Measurements from ENCODE around the gene PRKCB.

PRKCB gene

DNA sequence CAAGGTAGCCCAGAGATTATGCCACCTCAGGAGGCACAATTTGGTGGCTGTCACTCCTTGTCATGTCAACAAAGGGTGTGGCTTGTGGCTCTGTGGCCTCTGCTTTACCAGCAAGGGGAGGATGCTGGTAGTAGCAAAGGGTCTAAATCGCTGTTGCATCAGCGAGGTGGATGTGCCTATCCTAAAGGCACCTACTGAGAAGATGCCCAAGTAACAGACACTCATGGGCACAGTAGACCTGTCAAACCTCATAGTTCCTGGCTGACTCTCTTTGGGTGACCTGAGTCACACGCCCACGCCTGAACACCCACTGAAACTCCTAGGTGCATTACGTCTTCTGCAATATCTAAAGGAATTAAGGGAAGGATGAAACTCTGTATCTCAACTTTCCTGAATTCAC, 139.5 kb downstream of the PRKCB start:
- DNase-seq = no peak

DNA sequence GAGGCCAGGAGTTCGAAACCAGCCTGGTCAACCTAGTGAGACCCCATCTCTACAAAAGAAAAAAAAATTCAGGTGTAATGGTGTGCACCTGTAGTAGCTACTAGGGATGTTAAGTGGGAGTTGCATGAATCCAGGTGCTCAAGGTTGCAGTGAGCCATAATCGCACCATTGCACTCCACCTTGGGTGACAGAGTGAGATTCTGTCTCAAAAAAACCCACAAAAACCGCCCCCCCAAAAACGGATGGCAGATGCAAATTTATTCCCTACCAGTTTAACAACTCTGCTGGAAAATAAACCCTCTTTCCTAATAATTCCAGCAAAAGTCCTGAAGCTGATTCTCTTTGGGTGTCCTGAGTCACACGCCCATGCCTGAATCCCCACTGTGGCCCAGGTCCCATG, 140.3 kb downstream of the PRKCB start:
- no peak for DNase-seq

DNA sequence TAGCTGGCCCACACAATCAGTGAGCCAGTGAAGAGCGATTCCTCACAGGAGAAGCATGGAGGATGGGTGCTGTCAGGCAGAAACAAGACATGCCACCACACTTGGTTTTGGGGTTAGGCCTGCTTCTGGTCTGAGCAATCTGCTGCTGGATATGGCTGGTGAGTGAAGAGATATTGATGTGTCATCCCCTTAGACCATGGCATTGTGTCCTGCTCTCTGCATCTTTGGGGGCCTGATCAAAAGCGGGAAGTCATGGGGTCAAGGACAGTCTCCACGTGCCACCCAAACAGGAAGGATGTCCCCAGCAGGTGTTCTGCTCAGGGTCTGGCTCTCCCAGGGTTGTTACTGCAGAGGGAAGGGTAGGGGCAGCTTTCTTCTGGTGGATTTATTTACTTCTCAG, 140.7 kb downstream of the PRKCB start:
- no peak for DNase-seq

DNA sequence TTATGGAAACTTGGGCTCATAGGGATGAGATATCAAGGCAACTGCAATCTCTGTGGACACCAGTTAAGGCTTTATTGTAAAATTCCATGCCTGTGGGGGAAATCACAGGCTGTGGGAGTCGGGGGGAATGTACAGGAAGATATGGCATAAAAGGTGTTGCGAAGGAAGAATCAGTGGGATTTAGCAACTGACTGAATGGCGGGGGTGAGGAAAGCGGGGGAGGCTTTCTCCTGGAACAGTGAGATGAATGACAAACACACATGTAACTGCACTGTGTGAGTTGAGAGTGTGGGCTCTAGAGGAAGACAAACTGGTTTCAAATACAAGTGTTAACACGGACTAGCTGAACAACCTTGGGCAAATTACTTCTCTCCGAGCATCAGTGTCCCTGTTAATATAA, 143.7 kb downstream of the PRKCB start:
- DNase-seq = no peak

DNA sequence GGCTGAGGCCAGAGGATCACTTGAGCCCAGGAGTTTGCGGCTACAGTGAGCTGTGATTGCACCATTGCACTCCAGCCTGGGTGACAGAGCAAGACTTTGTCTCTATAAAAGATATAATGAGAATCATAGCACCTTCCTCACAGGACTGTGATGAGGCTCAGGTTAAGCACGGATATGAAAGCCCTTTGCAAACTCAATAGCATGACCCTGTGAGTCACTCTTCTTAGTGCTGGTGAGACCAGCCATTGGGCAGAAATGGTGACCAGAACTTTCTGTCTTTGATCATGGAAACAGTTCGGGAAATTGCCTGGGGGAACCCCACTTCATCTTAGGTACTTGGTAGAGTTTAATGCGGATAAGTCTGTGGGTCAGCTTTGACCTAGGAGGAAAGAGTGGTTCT, 144.2 kb downstream of the PRKCB start:
- DNase-seq = no peak

DNA sequence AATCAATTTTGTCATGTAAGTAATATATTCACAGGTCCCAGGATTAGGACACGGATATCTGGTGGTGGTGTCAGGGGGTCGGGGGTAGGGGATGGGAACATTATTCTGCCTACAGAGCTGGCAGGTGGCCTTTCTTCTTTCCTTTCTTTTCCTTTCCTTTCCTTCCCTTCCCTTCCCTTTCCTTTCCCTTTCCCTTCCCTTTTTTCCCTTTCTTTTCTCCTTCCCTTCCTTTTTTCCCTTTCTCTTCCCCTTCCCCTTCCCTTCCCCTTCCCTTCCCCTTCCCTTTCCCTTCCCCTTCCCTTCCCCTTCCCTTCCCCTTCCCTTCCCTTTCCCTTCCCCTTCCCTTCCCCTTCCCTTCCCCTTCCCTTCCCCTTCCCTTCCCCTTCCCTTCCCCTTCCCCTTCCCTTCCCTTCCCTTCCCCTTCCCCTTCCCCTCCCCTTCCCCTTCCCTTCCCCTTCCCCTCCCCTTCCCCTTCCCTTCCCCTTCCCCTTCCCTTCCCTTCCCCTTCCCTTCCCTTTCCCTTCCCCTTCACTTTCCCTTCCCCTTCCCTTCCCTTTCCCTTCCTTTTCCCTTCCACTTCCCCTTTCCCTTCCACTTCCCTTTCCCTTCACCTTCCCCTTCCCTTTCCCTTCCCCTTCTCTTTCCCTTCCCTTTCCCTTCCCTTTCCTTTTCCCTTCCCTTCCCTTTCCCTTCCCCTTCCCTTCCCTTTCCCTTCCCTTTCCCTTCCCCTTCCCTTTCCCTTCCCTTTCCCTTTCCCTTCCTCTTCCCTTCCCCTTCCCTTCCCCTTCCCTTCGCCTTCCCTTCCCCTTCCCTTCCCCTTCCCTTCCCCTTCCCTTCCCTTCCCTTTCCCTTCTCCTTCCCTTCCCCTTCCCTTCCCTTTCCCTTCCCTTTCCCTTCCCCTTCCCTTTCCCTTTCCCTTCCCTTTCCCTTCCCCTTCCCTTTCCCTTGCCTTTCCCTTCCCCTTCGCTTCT, 145.9 kb downstream of the PRKCB start:
- no peak for DNase-seq

DNA sequence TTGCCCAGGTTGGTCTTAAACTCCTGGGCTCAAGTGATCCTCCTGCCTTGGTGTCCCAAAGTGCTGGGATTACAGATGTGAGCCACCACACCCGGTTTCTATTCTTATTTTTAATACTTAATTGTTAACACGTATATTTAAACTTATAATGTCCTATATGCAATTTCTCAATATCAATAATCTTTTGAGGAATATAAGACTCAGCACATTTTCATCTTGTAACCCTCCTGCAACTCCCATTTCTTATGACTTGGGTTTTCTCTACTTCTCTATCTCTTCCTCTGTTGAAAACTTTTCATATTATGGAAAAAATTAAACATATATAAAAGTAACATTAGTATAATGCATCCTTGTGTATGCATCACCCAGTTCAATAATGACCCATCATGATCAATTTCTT, 150.7 kb downstream of the PRKCB start:
- no peak for DNase-seq

DNA sequence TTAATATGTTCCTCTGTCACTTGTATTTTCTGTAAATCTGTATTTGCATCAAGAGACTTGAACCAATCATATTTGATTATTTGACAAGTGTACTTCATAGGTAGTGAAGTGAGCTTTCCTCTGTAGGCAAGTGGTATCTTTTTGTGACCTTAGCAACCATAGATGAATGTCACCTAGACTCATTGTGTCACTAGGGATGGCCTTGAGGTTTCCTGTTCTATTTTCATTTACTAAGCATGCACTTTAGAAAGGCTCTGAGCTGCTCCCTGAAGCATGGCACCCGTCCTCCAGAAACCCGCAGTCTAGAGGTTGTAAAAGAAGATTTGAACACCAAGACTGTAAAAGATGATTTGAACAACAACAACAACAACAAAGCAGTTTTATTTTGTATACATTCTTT, 151.7 kb downstream of the PRKCB start:
- DNase-seq = no peak

DNA sequence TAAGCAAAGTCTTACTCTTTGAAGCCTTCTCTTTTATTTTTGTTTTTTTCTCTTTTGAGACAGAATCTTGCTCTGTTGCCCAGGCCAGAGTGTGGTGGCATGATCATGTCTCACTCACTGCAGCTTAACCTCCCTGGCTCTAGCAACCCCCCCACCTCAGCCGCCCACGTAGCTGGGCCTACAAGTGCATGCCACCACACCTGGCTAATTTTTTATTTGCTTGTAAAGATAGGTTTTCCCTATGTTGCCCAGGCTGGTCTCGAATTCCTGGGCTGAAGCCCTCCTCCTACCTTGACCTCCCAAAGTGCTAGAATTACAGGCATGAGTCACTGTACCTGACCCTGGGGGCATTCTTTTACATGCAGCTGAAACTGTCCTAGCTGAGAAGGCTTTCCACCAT, 154.7 kb downstream of the PRKCB start:
- DNase-seq = no peak

DNA sequence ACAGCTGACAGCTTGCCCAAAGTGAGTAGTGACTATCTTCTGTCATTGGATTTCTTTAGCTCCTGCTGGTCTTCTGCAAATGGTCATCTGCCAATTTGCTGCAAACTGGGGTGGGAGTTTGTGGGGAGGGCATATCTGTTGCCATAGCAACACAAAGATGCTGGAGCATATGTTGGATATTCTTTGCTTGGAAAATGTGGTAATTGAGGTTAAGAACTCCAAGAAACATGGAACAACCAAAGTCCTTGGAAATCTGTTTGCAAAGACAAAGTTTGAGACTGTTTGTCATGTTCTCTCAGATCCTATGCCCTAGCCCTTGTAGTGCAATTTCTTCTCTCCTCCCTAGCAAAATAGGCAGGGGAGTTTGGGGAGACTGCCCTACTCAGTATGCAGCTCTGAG, 155.3 kb downstream of the PRKCB start:
- DNase-seq = no peak

DNA sequence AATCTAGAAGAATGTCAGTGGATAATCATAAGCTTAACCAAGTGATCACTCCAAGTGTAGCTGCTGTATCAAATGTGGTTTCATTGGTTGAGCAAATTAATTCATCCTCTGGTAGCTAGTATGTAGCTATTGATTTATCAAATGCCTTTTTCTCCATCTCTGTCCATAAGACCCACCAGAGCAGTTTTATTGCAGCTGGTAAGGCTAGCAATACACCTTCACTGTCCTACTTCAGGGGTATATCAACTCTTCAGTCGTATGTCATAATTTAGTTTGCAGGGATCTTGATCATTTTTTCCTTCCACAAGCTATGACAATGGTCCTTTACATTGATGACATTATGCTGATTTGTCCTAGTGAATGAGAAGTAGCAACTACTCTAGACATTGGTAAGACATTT, 158.8 kb downstream of the PRKCB start:
- DNase-seq = no peak

DNA sequence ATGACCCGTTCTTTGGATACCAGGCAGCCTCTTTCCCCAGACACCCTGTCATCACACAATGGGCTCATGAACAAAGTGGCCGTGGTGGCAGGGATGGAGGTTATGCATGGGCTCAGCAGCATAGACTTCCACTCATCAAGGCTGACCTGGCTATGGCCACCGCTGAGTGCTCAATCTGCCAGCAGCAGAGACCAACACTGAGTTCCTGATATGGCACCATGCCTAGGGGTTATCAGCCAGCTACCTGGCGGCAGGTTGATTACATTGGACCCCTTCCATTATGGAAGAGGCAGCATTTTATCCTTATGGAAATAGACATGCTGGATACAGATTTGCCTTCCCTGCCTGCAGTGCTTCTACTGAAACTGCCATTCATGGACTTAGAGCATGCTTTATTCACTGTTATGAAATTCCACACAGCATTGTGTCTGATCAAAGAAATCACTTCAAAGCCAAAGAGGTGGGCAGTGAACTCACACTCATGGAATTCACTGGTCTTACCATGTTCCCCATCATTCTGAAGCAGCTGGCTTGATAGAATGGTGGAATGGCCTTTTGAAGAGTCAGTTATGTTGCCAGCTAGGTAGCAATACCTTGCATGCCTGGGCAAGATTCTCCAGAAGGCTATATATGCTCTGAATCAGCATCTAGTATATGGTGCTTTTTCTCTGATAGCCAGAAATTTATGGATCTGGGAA, 160.6 kb downstream of the PRKCB start:
- no peak for DNase-seq

DNA sequence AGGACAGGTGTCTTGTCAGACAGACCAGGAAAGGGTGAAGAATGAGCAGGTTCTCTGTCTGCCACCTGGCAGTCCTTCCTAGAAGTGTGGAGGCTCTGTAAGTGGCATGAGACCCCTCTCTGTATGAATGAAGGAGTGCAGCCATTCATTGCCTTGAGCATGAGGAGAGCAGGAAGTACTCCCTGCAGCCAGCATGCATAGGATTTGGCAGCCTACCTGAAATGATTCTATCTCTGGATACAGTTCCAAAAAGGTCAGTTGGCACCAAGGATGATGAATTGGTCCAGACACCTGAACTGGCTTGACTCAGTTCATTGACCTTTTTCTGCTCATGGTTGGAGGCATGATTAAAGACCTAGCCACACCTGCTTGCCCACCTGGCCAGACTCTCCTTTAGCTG, 163.0 kb downstream of the PRKCB start:
- no peak for DNase-seq

DNA sequence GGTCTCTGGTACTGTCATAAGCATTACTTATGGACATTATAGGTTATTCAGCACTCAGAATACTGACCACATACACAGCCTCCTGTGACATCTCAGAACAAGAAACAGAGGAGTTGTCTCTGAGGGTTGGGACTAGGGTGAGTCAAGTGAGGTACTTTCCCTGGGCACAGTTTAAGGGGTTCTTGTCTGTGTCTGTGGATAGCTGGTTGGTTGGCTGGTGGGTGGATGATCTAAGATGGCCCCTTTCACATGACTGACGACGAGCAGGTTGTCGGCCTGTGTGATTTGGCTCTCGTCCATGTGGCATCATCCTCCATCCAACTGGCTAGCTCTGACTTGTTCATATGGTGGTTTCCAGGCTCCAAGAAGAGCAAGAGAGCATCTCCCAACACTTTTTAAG, 163.9 kb downstream of the PRKCB start:
- DNase-seq = no peak

DNA sequence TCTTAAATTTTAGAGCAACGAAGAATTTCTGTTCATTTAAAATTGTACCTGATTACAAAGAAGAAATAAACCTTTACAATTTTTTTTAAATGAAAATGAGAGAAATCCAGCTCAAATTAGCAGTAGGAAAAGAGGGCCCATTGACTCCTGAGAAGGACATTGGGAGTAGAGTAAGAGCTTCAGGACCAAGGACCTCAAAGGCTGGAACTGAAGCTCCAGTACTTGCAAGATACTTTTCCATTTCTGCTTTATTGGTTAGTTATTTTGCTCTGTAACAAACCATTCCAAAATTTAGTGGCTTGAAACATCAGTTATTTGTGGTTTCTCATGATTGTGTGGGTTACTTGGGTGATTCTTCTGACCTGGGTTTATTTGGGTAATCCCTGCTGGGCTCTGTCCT, 165.9 kb downstream of the PRKCB start:
- no peak for DNase-seq

DNA sequence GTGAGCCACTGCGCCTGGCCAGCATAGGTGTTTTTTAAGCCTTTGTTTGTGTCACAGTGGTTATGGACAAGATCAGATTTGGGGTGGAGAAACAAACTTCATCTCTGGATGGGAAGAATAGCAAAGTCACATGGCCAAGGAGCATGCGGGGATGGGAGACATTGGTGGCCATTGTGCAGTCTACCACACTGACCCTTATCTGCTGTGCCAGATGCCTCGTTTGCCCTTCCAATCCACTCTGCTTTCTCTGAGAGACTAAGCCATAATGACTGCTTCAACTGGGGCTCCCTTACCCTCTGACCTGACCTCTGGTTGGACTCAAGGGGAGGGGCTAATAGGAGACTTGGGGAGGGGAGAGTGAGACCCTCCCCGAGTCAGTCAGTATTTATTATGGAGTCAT, 166.8 kb downstream of the PRKCB start:
- DNase-seq = no peak

DNA sequence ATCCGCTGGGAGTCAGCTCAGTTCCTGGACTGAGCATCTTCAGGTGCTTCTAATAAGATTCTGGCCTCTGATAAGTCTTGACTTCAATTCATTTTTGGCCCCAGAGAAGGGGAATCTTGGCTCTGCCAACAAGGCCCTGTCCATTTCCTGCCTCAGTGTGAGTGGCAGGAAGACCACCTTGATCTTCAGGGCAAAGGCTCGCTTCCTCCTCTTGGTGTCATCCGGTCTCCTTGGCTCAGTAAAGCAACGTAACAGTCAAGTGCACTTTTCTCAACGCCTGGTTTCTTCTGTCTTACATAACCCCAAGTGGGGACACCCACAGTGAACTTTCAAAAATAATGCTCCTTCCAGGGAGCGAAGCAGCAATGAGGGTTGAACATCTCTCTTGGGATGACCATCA, 169.8 kb downstream of the PRKCB start:
- no peak for DNase-seq

DNA sequence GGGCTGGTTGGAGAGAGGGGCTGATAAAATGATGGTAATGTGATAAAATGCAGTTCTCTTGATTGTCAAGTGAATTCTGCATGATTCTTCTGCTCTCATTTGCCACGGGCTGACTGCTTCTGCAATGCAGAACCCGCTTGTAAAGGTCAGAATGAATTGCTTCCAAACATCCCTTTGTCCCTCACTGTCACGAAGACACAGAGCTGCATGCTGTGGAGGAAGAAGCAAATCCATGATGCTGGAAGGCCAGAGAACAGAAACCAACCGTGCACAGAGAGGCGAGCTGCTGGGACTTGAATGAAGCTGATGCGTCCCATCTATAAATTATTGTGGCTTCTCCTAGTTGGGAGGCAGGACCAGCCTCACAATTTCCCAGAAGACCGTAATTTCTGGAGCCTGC, 171.6 kb downstream of the PRKCB start:
- no peak for DNase-seq

DNA sequence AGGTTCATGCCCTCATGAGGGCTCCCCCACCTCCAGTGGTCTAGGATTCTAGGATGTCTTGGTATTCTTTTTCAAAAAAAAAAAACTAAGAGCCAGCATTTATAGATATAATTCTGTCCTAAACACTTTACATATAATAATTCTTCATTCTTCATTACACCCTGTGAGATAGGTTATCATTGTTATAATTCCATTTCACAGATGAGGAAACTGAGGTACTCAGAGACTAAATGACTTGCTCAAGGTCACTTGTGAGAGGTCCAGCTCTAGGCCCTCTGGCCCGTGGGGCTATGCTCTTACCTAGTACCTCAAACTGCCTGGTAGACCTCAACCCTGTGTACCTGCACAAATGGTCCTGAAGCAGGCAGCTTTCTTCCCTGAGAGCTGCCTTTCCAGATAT, 172.2 kb downstream of the PRKCB start:
- no peak for DNase-seq

DNA sequence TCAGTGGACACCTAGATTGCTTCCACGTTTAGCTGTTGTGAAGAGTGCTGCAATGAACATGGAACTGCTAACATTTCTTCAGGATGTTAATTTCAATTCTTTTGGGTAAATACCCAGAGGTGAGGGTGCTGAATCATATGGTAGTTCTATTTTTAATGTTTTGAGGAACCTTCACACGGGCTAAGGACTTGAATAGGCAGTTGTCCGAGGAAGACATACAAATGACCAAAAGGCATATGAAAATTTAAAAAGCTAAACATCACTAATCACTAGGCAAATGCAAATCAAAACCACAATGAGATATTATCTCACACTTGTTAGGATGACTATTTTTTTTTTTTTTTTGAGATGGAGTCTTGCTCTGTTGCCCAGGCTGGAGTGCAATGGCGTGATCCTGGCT, 173.3 kb downstream of the PRKCB start:
- no peak for DNase-seq

DNA sequence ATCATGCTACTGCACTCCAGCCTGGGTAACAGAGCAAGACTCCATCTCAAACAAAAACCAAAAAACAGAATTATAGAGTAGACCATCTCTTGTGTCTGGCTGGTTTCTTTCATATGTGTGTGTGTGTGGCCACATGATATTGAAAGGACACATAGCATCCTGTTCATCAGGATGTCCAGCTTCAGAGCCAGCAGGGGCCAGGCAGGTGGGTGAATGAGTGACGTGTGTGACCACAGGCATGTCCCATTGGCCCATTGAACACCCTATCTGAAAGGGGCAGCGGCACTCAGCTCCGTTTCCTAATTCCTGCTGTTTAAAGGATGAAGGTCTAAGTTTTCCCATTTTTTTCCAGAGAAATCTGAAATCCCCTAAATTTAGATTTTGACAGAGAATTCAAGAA, 174.2 kb downstream of the PRKCB start:
- DNase-seq = no peak

DNA sequence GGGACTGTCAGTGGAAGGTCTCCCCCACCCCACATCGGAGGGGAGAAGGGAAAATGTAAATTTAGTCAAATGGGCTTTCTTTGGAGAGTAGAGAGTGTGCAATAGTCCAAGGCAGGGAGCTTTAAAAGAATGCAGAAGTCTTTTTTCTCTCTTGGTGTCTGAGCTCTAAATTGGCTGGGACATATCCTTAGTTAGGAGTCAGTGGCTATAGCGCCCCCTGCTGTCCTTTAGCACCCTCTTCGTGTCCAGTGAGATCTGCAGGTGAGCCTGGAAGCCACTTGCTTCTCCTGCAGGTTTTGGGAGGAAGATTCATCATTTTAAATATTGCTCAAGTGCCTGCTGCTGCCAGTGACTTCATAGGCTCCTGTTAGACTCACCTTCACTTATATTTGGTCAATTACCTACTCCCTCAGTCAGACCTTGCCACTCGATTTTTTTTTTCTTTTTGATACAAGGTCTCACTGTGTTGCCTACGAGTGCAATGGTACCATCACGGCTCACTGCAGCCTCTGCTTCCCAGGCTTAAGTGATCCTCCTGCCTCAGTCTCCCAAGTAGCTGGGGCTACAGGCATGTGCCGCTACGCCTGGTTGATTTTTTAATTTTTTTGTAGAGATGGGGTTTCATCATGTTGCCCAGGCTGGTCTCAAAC, 174.8 kb downstream of the PRKCB start:
- peak; percentile 27 for DNase-seq

DNA sequence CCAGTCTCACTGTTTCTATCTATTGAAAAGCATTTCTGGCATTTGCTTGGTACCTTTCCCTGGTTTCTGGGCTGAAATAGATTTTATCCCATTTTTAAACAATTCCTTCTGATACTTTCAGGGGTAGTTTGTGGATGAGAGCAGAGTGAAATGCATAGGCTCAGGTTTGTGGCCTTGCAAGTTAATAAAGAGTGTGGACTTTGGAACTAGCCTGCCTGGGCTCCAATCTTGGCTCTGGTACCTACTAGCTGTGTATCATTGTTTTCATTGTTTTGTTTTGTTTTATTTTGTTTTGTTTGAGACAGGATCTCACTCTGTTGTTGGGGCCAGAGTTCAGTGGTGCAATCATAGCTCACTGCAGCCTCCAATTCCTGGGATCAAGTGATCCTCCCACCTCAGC, 175.5 kb downstream of the PRKCB start:
- DNase-seq = no peak

DNA sequence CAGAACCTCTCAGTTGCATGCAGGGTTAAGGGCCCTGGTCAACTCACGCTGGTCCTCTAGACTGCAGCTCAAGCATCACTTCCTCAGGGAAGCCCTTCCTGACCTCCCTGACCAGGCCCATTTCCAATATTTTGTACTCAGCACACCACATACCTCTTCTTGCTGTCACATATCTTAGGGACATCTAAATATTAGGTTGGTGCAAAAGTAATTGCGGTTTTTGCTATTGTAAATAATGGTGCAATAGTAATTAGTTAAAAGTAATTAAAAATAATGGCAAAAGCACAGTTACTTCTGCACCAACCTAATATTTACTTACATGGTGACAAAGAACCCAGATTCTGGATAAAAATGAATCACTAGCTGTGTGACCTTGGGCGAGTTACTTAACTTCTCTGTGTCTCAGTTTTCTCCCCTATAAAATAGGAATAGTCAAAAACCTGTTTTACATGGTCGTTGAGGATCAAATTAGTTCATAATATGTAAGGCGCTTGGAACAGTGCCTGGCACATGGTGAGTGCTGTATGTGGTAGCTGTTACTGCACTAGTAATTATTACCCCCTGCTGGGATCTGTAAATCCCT, 177.4 kb downstream of the PRKCB start:
- DNase-seq = no peak
